NT2/D1 (cell line): ENCODE measurements around the gene GGA1.

Experiments used
- SUZ12 ChIP-seq: IDR thresholded peaks from 2 replicates; pipeline ENCODE4 v1.6.1; 2011; ENCODE audit not compliant: insufficient read length, insufficient read depth; ENCODE audit errors: extremely low read depth
- YY1 ChIP-seq: IDR thresholded peaks from 2 replicates; pipeline ENCODE4 v1.6.1; 2011; ENCODE audit not compliant: insufficient read length, insufficient read depth
- ZNF274 ChIP-seq: IDR thresholded peaks from 2 replicates; pipeline ENCODE4 v1.6.1; 2011; ENCODE audit warnings: mild to moderate bottlenecking, low read depth, low read length

GRCh38 chr22:37643225-37643847 lies 34.7 kb downstream of the GGA1 start:
- no peak for TF ChIP-seq ZNF274
- no peak for TF ChIP-seq YY1
- no peak for TF ChIP-seq SUZ12
